IPS DF 6.9 (cell line): ENCODE results near the gene ATXN8OS.

Experiments used
- DNase-seq: peaks from one replicate; pipeline ENCODE4 v3.0.0-alpha.2; 2013; ENCODE audit warnings: low read depth, low spot score
- H3K27ac ChIP-seq: one replicate; pipeline ENCODE4 v1.5.1; 2013; ENCODE audit warnings: low read length, control low read depth
- H3K27me3 ChIP-seq: 2 replicates; pipeline ENCODE4 v1.6.1; 2013; ENCODE audit warnings: mild to moderate bottlenecking, low read length; ENCODE audit not compliant: control insufficient read depth, insufficient read depth
- H3K36me3 ChIP-seq: 2 replicates; pipeline ENCODE4 v1.6.1; 2013; ENCODE audit warnings: low read length; ENCODE audit not compliant: control insufficient read depth, insufficient read depth
- H3K4me1 ChIP-seq: 2 replicates; pipeline ENCODE4 v1.6.1; 2013; ENCODE audit warnings: low read length; ENCODE audit not compliant: control insufficient read depth, insufficient read depth
- H3K4me3 ChIP-seq: 2 replicates; pipeline ENCODE4 v1.5.1; 2013; ENCODE audit warnings: mild to moderate bottlenecking, low read length
- H3K9me3 ChIP-seq: 2 replicates; pipeline ENCODE4 v1.6.1; 2013; ENCODE audit warnings: low read length, inconsistent platforms; ENCODE audit not compliant: control insufficient read depth, insufficient read depth
- WGBS: extraction: QIAGEN DNeasy Blood & Tissue Kit; methylation state at CpG from one replicate; pipeline ENCODE4 v1.1.7; 2013; ENCODE audit warnings: mixed read lengths, missing lambda C conversion rate; ENCODE audit not compliant: insufficient read length, insufficient coverage; 5-methylcytosine and 5-hydroxymethylcytosine counted together

The ATXN8OS gene

GRCh38 chr13:70107498-70108281 lies at the start of gene ATXN8OS:
Gene ATXN8OS (plus strand): TSS chr13:70107826.
- no CpG with 5 or more reads among the region's 53 CpGs for WGBS
- peak within 1 kb of the TSS; percentile 33; the same call in 1 of the 2 replicates for H3K4me3 ChIP-seq

GRCh38 chr13:70080012-70080411 lies 27.6 kb upstream of the ATXN8OS start:
- Histone ChIP-seq H3K4me3 (no peak overlapping the region), H3K27me3 (no peaks in the 10 kb centered on the region), H3K36me3 (no peaks in the 10 kb centered on the region), H3K9me3 (no peaks in the 10 kb centered on the region), H3K27ac (no peak overlapping the region), H3K4me1 (no peaks in the 10 kb centered on the region)
- no CpG with 5 or more reads among the region's 4 CpGs for WGBS
- DNase-seq: no peak

More at GRCh38 chr13:70107498-70108281, at the start of gene ATXN8OS:
- no peak for DNase-seq
- no peaks in the 10 kb centered on the region for H3K9me3 ChIP-seq
- no peaks in the 10 kb centered on the region for H3K4me1 ChIP-seq
- no peaks in the 10 kb centered on the region for H3K36me3 ChIP-seq
- no peak within 1 kb of the TSS for H3K27ac ChIP-seq
- peaks cover 23% of the 10 kb centered on the region; the same call in 1 of the 2 replicates for H3K27me3 ChIP-seq

GRCh38 chr13:70087247-70087646 lies 20.4 kb upstream of the ATXN8OS start:
- no peaks in the 10 kb centered on the region for H3K4me1 ChIP-seq
- no peaks in the 10 kb centered on the region for H3K36me3 ChIP-seq
- no peak overlapping the region for H3K27ac ChIP-seq
- no peak for DNase-seq
- whole genome bisulfite sequencing: 100% methylated on average over 1 of the region's 4 CpGs
- H3K27me3 ChIP-seq: no peaks in the 10 kb centered on the region
- no peak overlapping the region for H3K4me3 ChIP-seq
- no peaks in the 10 kb centered on the region for H3K9me3 ChIP-seq

GRCh38 chr13:70088926-70089325 lies 18.7 kb upstream of the ATXN8OS start:
- no peak for DNase-seq
- H3K27me3 ChIP-seq: no peaks in the 10 kb centered on the region
- no CpG with 5 or more reads among the region's 2 CpGs for WGBS
- no peaks in the 10 kb centered on the region for H3K36me3 ChIP-seq
- no peak overlapping the region for H3K4me3 ChIP-seq
- no peak overlapping the region for H3K27ac ChIP-seq
- H3K9me3 ChIP-seq: no peaks in the 10 kb centered on the region
- H3K4me1 ChIP-seq: no peaks in the 10 kb centered on the region

GRCh38 chr13:70090036-70090723 lies 17.4 kb upstream of the ATXN8OS start:
- Histone ChIP-seq H3K36me3 (no peaks in the 10 kb centered on the region), H3K27ac (no peak overlapping the region), H3K27me3 (no peaks in the 10 kb centered on the region), H3K9me3 (no peaks in the 10 kb centered on the region), H3K4me3 (no peak overlapping the region), H3K4me1 (no peaks in the 10 kb centered on the region)
- no peak for DNase-seq
- WGBS: no CpG with 5 or more reads among the region's 2 CpGs

GRCh38 chr13:70098669-70099068 lies 9.0 kb upstream of the ATXN8OS start:
- no CpG with 5 or more reads among the region's 1 CpG for WGBS
- H3K27me3 ChIP-seq: no peaks in the 10 kb centered on the region
- no peak for DNase-seq
- H3K9me3 ChIP-seq: no peaks in the 10 kb centered on the region
- H3K27ac ChIP-seq: no peak overlapping the region
- no peaks in the 10 kb centered on the region for H3K4me1 ChIP-seq
- H3K36me3 ChIP-seq: no peaks in the 10 kb centered on the region
- H3K4me3 ChIP-seq: no peak overlapping the region

GRCh38 chr13:70104481-70104880 lies 3.1 kb upstream of the ATXN8OS start:
- Histone ChIP-seq H3K4me1 (no peaks in the 10 kb centered on the region), H3K27me3 (peaks cover 23% of the 10 kb centered on the region; the same call in 1 of the 2 replicates), H3K36me3 (no peaks in the 10 kb centered on the region), H3K27ac (no peak overlapping the region), H3K9me3 (no peaks in the 10 kb centered on the region), H3K4me3 (no peak overlapping the region)
- DNase-seq: no peak

GRCh38 chr13:70107125-70107497 lies 515 bp upstream of the ATXN8OS start:
- H3K4me1 ChIP-seq: no peaks in the 10 kb centered on the region
- no peaks in the 10 kb centered on the region for H3K9me3 ChIP-seq
- DNase-seq: no peak
- H3K4me3 ChIP-seq: peak overlapping the region; percentile 33; the same call in 1 of the 2 replicates
- H3K27me3 ChIP-seq: peaks cover 23% of the 10 kb centered on the region; the same call in 1 of the 2 replicates
- WGBS: no CpG with 5 or more reads among the region's 9 CpGs
- no peaks in the 10 kb centered on the region for H3K36me3 ChIP-seq
- no peak overlapping the region for H3K27ac ChIP-seq

- H3K36me3 ChIP-seq: no peaks in the 10 kb centered on the region
- H3K4me1 ChIP-seq: no peaks in the 10 kb centered on the region
- H3K9me3 ChIP-seq: no peaks in the 10 kb centered on the region
- no CpG with 5 or more reads among the region's 18 CpGs for WGBS
- no peak for DNase-seq
- H3K4me3 ChIP-seq: peak within 1 kb of the TSS; percentile 33; the same call in 1 of the 2 replicates
- peaks cover 23% of the 10 kb centered on the region; the same call in 1 of the 2 replicates for H3K27me3 ChIP-seq
- H3K27ac ChIP-seq: no peak within 1 kb of the TSS
Observed at GRCh38 chr13:70108356-70109105, 905 bp downstream of the ATXN8OS start, which contains the start of gene KLHL1. Gene KLHL1 (minus strand): TSS chr13:70108452. CDS start chr13:70107699, 753 bp downstream.

- H3K27me3 ChIP-seq: no peaks in the 10 kb centered on the region
- H3K4me1 ChIP-seq: no peaks in the 10 kb centered on the region
- no peak for DNase-seq
- H3K9me3 ChIP-seq: no peaks in the 10 kb centered on the region
- H3K4me3 ChIP-seq: no peak overlapping the region
- no peaks in the 10 kb centered on the region for H3K36me3 ChIP-seq
- H3K27ac ChIP-seq: no peak overlapping the region
- no CpG with 5 or more reads among the region's 2 CpGs for WGBS
Observed at GRCh38 chr13:70117338-70117905, 9.8 kb downstream of the ATXN8OS start.
